HG02678 (cell line): ENCODE results near the gene HSD17B3.
"Not testable (repeated sequence)": the region's sequence is repeated elsewhere in the genome, so short reads cannot be mapped to it uniquely, and the experiment has no call there.

Source experiments
- ATAC-seq: cut with Tn5 transposase; IDR thresholded peaks from one replicate; pipeline ENCODE4 v1.9.1; 2021; ENCODE audit warnings: mild to moderate bottlenecking, moderate library complexity; ENCODE audit not compliant: unreplicated experiment

The HSD17B3 gene

DNA sequence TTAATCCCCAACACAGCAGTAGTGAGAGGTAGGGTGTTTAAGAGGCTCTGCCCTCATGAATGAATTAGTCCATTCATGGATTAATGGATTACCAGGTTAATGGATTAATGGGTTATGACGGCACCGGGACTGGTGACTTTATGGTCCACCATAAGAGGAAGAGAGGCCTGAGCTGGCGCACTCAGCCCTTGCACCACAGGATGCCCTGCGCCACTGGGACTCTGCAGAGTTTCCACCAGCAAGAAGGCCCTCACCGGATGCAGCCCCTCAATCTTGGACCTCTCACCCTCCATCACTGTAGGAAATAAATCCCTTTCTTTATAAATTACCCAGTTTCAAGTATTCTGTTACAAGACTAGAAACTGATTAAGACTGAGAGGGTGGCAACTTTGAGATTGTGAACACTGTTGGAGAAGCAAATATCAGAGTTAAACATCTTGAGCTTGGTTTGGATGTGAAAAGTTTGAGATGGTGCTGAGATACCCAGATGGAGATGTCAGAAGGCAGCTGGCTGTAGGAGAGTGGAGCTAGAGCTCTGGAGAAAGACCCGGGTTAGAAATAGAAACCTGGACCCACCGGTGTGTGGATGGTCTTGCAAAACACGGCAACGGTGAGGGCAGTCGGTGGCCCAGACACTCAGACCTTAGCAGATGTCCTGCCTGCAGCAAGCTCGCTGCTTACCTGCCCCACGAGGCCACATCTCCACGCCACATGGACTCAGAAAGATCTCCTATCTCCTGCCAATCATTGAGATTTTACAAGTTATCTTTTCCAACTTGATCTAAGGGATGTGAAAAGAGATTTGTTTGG, 98.8 kb downstream of the HSD17B3 start:
- no peak for ATAC-seq

DNA sequence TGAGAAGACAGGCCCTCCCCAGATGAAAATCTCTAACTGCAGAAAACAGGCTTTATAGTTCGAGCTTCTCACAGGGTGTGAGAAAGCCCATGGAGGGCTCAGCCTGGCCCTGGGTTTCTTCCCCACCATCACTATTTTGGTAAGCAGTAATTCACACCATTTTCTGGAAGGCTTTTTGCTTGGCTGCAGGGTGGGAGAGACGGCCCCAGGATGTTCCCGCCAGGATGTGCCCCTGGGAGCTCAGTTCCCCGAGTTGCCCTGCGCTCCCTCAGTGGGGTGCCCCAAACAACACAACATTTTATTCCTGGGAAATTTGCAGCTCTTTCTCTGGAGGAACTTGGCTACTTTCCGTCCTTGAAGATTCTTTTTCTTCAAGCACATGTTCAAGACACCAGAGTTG, 100.8 kb downstream of the HSD17B3 start:
- ATAC-seq, result no peak

- ATAC-seq, result no peak
Measured at GRCh38 chr9:96199006-96199405, 103.0 kb downstream of the HSD17B3 start.

GRCh38 chr9:96195541-96195940, 106.4 kb downstream of the HSD17B3 start:
- no peak for ATAC-seq

GRCh38 chr9:96193236-96193755, 108.7 kb downstream of the HSD17B3 start:
- ATAC-seq, result no peak

DNA sequence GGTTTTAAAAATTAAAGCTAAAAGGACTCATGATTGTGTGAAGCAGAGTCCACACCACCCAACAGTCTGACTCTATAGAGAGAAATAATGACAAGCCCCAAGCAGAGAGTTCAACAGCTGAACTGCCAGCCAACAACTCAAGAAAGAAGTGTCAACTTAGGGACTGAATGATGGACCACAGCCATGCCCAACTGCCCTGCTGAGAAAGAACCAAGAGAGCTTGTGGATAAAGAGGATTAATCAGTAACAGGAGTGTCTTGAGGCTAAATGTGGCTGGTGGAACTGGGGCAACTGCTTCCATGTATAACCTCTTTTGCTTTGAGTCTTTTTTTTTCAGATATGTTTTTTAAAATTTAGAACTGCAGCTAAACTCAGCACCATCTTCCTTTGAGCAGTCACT, 109.3 kb downstream of the HSD17B3 start:
- no peak for ATAC-seq

GRCh38 chr9:96189995-96190394, 112.0 kb downstream of the HSD17B3 start:
- ATAC-seq, result no peak

DNA sequence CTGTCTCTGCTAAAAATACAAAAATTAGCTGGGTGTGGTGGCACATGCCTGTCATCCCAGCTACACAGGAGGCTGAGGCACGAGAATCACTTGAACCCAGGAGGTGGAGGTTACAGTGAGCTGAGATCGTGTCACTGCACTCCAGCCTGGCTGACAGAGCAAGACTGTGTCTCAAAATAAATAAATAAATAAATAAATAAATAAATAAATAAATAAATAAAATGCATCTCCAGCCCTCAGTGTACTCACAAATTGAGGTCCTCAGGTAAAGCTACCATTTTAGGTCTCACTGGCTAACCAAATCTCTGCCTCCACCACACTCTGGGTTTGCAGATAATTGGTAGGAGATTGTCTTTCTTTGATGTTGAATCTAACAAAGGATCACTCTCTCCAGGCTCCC, 112.4 kb downstream of the HSD17B3 start:
- not testable (repeated sequence) for ATAC-seq

DNA sequence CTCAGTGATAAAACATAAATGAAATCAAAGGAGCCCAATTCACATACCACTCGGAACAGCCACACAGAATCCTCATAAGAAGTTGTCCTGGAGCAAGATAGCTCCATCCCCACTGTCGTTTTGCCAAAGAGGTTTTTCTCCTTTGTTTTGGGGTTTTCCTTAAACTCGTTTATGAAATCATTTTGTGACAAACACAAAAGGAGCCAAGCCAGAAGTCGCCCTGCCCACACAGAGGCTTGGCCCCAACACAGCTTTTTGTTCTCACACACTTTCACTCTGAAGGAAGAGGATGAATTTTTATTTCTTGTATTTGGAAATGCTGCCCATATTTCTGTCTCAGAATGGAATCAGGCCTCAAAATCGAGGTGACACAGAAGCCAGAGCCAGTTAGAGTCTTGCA, 113.4 kb downstream of the HSD17B3 start:
- ATAC-seq, result no peak

DNA sequence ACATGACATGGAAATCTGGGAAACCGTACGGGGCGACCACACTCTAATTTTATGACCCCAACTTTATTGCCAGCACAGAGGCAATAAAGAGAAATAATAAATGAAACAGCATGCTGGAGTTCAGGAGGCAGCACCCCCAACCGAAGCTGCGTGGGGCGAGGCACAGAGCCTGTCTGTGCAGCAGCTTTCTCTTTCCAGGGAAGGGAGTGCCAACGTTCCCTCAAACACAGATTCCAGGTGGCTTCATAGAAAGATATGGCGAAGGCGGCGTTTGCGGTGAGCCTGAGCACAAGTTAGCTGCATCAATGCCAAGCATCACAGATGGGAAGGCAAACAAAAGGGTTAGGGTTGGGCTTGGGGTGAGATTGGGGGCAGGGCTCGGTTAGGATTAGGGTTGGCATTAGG, 114.8 kb downstream of the HSD17B3 start:
- no peak for ATAC-seq

GRCh38 chr9:96186591-96187011, 115.4 kb downstream of the HSD17B3 start:
- ATAC-seq, result no peak

- ATAC-seq, result no peak
Measured at GRCh38 chr9:96185518-96186156, 116.3 kb downstream of the HSD17B3 start.
